Measurements from ENCODE around the gene UBR3. TPM values are rescaled to one million over a fixed set of nuclear protein-coding genes. Genes with fewer than 3 reads are reported as not detected.

The UBR3 gene
- total RNA-seq, 1 experiment from 2014 or later, result 24.9 TPM

DNA sequence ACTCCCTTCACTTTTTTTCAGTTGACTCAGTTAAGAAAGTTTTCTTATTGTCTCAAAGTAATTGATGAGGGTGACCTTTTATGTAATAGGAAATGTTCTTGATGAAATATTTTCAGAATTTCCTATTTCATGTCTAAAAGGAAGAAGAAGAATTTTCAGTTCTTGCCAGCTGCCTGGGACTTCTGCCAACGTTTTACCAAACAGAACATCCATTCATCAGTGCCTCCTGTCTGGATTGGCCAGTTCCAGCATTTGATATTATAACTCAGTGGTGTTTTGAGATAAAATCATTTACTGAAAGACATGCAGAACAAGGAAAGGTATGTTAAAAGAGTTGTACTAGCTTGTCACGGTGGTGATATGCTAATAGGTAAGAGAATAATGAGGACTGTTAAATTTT, 246.0 kb downstream of the UBR3 start:
- in situ Hi-C loops (cut with HindIII; ENCODE audit: low sequenced_read_pairs), result no loop called here

DNA sequence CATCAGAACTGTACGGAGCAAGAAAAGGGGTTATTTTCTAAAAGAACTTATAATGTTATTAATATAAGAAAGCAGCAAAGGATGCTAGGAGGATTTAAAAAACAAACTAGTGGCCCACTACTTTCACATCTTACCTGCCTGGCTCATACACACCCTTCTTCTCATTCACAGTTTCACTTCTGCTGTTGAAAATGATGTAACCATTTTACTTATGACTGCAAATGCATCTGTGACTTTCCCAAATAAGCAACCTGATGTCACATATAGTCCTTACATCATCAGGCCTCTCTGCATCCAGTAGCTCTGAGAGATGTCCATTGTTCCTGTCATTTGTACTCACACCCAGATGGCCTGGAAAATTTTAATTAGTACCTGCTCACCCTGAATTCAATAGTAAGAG, 248.9 kb downstream of the UBR3 start:
- no peak for DNase-seq (ENCODE audit: low spot score)
- in situ Hi-C loops (cut with HindIII; ENCODE audit: low sequenced_read_pairs), result no loop called here

More for the DNA sequence above, 246.0 kb downstream of the UBR3 start:
- DNase-seq (ENCODE audit: low spot score), result peak; percentile 50

DNA sequence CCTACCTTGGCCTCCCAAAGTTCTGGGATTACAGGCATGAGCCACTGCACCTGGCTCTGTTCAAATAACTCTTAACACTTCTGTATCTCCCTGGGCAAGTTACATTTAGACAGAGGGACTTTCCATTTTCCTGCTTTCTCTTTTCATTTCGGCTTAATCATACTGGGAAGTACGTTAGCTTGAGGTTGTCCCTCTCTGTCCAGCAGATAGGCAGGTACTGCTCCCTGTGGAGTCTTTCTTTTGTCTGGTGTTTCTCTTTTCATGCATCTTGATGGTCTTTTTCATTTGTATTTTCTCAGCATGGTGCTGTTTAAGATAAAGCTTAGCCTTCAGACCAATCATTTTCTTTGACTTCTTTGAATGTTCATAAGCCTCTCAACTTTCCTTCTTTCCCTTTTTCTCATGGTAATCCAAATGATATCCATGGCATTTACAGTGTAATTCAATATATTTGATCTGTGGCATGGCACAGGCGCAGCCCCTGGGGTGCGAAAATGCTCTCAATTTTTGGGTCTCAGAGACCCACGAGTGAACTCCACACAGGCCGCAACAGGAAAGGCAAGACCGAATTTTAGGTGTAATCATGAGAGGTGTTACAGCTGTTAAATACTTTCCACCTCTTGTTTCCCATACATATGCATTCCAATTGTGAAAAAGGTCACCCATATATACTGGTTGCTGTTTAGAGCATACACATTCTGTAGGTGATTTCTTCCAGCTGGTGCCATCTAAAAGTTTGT, 250.7 kb downstream of the UBR3 start:
- no peak for DNase-seq (ENCODE audit: low spot score)
- in situ Hi-C loops (cut with HindIII; ENCODE audit: low sequenced_read_pairs), result no loop called here

DNA sequence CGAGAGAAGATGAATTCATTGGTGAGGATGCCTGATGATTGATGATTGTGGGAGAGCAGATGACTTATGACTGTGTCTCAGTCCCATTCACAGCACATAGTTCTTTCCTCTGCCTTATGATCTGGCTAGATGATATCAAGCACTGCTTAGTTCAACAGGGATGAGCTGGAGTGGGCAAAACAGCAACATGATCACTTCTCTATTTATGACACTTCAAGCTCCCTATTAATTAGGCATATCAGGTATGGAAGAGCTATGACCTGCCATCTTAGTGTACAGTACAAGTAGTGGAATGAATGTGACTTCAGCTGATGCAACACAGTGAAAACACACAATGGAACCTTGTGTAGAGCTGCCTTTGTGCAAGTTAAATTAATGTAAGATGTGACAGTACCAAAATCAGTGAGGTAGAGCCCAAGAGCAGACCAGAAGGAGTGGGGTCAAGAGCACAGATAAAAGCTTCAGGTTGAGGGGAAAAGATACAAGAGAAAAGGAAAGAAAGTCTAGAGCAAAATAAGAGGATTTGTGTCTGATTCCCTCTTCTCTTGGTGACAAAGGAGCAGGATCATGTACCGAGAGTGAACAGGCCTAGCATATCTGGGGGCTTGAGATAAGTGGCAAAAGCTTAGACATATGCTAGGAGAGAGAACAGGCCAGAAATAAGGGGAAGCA, 257.7 kb downstream of the UBR3 start:
- DNase-seq (ENCODE audit: low spot score), result no peak
- in situ Hi-C loops (cut with HindIII; ENCODE audit: low sequenced_read_pairs), result no loop called here

DNA sequence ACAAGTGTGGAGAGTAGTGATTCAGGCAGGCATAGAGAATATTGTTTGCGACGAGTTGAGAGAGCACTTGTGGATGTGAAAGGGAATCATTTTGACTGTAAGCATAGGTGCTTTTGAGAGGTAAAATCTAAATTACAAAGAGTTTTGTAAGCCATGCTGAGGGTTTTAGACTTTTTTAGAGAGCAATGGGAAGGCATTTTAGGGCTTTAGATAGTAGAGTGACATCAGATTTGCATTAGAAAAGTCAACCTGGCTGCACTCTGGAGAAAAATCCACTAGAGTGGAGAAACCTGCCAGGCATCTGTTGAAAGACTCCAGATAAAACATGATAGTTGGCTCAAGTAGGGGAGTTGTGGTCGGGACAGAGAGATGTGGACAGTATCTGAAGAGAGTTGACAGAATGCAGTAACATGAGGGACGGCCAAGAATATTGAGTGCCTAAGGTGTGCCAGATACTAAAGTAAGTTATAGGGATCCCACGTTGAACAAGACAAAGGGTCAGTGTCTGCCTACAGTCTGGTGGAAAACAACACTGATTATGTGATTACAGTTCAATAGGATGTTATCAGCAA, 258.9 kb downstream of the UBR3 start:
- in situ Hi-C loops (cut with HindIII; ENCODE audit: low sequenced_read_pairs), result no loop called here

DNA sequence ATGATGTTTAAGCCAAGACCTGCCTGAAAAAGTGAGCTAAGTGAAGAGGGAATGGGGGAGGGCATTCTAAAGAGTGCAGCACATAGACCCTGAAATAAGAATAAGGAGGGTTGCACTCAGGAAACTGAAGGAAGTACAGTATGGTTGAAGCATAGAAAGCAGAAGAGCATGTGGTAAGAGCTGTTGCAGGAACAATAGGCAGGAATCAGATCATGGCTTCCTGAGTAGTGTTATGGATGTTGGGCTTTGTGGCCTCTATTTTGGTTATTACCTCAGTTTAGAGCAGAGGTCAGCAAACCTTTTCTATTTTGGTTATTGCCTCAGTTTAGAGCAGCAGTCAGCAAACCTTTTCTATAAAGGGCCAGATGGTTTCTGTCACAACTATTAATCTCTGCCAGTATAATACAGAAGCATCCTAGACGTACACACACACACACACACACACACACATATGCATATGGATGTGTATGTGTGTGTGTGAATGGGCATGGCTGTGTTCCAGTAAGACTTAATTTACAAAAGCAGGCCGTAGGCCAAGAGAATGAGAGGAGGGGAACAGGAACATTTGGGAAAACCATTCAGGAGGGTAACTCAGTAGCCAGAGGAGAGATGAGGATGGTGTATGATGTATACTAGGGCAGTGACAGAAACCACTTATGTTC, 259.6 kb downstream of the UBR3 start:
- no peak for DNase-seq (ENCODE audit: low spot score)
- in situ Hi-C loops (cut with HindIII; ENCODE audit: low sequenced_read_pairs), result no loop called here

More for the DNA sequence above, 258.9 kb downstream of the UBR3 start:
- no peak for DNase-seq (ENCODE audit: low spot score)

DNA sequence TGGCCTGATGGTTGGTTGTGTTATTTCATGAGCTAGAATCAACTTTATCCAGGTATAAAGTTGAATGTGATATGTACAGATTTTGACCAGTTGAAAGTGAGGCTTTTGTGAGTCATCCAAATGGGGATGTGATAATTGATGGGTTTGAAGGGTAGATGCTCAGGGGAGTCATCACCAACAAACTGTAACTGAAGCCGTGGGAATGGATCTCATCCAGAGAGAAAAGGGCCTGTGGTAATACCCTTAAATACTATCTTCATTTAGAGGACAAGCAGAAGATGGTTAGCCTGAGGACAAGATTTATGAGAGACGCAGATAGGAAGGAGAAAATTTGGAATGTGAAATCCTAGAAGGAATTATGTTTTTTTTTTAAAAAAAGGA, 260.1 kb downstream of the UBR3 start:
- no peak for DNase-seq (ENCODE audit: low spot score)
- in situ Hi-C loops (cut with HindIII; ENCODE audit: low sequenced_read_pairs), result no loop called here

DNA sequence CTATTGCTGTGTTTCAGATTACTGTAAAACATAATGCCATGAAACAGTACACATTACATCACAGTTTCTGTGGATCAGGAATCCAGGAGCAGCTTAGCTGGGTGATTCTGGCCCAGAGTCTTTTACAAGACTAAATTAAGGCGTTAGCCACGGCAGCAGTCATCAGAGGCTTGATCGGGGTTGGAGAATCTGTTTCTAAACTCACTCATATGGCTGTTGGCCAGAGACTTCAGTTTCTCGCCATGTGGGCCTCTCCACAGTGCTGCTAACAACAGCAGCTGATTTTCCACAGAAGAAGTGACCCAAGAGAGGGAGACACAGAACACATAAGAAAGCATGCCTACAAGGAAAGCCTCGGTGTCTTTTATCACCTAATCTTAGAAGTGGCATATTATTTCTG, 261.5 kb downstream of the UBR3 start:
- in situ Hi-C loops (cut with HindIII; ENCODE audit: low sequenced_read_pairs), result no loop called here
- DNase-seq (ENCODE audit: low spot score), result peak; percentile 44

DNA sequence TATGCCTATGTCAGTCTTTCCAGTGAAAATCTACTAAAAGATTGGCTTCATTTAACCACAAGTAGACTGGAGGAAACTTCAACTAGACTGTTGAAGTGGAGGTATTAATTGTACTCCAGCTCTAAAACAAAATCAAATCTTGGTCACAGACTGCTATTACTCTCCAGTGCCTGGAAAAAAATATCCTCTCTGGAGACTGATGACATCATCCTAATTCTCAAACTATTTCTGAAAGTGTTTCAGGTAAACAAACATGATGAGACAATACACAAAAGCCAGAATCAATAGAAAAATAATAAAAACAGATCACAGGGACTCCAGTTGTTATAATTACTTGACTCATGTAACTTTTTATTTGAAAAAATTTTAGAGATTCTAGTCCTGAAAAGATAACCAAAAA, 263.0 kb downstream of the UBR3 start:
- no peak for DNase-seq (ENCODE audit: low spot score)
- in situ Hi-C loops (cut with HindIII; ENCODE audit: low sequenced_read_pairs), result no loop called here

DNA sequence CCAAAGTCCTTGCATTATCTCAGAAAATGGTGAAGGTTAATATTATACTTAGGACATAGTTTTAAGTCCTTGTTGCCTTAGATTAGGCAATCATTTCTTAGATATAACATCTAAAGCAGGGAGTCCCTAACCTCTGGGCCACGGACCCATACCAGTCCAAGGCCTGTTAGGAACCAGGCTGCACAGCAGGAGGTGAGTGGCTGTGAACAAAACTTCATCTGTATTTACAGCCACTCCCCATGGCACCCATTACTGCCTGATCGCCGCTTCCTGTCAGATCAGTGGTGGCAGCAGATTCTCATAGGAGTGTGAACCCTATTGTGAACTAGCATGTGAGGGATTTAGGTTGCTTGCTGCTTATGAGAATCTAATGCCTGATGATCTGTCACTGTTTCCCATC, 264.2 kb downstream of the UBR3 start:
- in situ Hi-C loops (cut with HindIII; ENCODE audit: low sequenced_read_pairs), result no loop called here
- no peak for DNase-seq (ENCODE audit: low spot score)

DNA sequence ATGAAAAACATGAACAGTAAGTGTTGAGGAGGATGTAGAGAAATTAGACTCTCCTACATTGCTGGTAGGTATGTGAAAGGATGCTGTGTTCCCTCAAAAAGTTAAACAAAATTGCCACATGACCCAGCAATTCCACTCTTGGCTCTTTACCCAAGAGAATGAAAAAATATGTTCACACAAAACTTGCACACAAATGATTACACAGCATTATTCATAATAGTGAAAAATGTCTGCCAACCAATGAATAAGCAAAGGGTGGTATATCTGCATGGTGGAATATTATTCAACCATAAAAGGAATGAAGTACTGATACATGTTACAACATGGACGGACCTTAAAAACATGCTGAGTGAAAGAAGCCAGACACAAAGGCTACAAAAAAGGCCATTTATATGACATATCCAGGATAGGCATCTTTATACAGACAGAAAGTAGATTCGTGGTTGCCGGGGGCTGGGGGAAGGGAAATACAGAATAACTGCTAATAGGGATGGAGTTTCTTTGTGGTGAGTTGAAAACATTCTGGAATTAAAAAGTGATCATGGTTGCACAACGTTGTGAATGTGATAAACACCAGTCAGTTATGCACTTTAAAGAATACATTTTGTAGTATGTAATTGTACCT, 265.3 kb downstream of the UBR3 start:
- no peak for DNase-seq (ENCODE audit: low spot score)
- in situ Hi-C loops (cut with HindIII; ENCODE audit: low sequenced_read_pairs), result no loop called here

DNA sequence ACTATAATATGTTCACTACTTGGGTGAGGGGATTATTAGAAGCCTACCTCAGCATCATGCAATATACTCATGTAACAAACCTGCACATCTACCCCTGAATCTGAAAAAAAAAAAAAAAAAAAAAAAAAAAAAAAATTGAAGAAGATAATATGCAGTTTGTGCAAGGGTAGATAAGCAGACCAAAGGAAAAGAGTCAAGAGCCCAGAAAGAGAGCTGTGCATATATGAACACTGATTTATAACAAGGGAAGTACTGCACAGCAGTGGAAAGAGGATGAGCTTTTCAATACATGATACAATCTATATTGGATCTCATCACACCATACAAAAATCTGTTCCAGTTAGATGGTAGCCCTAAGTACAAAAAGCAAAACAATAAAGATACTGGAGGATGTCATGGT, 268.1 kb downstream of the UBR3 start:
- DNase-seq (ENCODE audit: low spot score), result no peak
- in situ Hi-C loops (cut with HindIII; ENCODE audit: low sequenced_read_pairs), result no loop called here

DNA sequence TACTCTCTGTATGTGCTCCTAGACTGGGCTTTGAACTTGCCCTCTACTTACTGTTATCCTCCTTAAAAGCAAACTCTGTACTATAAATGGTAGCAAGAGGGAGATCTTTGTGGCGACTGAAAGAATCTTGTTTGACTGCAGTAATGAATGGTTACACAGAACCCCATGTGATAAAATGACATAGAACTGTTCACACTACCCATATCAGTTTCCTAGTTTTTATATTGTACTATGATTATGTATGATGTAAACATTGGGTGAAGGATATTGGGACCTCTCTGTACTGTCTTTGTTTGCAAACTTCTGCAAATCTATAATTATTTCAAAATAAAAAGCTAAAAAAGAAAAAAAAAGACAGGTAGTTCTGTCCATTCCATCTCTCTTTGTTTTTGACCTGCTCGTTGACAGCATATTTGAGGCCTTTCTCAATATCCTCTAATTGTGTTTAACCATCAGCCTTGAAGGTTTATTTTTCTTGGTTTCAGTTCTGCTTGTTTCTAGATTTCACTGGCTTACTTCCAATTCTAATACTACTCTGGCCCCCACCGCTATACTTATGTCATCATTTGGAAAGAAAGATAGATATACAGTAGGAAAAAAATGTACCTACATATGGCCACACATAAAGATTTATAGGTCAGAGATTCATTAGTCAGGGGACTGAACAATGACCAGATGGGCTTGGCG, 271.5 kb downstream of the UBR3 start:
- DNase-seq (ENCODE audit: low spot score), result no peak
- in situ Hi-C loops (cut with HindIII; ENCODE audit: low sequenced_read_pairs), result no loop called here

DNA sequence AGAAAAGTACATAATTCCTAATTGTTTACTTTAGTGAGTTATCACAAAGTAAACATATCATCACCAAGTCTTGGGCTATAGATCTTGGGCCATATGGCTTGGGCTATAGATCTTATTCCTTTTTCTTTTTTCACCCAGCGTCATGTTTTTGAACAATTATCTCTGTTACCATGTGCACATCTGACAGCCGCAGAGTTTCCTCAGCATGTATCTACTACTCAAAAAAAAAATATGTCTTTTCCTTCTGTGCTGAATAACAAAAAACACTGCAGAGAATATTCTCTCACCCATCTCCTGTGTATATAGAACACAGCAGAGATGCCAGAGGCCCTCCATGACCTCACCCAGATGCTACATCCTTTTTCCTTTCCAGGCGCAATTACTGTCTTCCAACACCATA, 274.5 kb downstream of the UBR3 start:
- in situ Hi-C loops (cut with HindIII; ENCODE audit: low sequenced_read_pairs), result no loop called here
- DNase-seq (ENCODE audit: low spot score), result no peak

DNA sequence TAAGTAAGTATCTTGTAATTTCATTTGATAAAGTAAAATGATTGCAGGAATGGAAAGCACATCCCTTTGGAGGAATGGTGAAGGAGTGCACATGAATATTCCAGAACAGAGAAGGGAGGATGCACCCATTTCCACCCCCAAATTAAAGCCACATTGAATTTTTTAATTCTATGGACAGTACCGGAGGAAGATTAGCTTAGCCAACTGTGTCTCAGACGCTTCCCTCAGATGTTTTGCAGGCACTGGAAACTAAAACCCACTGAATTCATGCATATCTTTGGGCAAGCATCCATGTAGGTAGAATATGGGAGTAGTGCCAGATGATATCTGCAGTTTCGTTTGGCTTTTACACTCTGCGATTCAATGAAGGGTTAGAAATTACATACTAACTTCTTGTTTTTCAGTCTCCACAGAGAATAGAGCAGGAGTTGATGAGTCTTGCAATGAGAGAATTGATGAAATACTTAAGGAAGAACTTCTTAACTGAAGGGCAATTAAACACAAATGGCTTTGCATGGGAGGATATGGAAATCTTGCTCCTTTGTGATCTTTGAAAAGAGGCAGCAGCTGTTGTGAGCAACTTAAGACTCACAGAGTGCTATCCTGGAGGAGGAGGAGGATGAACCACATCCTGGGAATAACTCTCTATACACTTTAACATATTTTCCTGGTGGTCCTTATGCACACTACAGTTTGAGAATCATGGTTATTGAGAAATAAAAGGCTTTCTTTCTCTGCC, 279.0 kb downstream of the UBR3 start:
- DNase-seq (ENCODE audit: low spot score), result no peak
- in situ Hi-C loops (cut with HindIII; ENCODE audit: low sequenced_read_pairs), result no loop called here

DNA sequence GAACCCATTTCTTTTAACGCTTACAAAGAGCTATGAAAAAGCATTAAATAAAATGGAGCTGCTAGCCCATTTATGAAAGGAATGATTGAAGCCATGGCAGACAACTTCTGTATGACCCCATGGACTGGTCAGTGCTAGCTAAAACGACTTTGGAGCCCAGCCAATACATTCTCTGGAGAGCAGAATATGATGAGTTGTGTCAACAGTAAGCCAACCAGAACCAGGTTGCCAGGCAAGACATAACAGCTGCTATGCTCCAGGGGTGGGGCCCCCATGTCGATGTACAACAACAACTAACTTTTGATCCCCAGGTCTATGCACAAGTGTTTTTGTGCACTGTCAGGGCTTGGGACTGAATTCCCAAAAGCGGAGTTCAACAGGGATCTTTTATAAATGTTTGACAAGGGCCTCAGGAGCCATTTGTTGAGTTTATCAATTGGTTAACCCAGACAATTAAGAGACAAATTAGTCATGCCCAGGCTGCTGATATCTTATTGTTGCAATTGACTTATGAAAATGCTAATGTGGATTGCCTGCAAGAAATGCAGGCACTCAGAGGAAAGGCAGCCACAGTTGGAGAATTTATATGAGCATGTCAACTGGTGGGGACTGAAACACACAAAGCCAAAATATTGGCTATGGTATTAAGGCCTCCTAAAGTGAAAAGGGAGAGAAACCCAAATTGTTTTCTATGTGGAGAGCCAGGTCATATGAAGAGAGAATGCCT, 286.1 kb downstream of the UBR3 start:
- in situ Hi-C loops (cut with HindIII; ENCODE audit: low sequenced_read_pairs), result no loop called here
- DNase-seq (ENCODE audit: low spot score), result no peak

DNA sequence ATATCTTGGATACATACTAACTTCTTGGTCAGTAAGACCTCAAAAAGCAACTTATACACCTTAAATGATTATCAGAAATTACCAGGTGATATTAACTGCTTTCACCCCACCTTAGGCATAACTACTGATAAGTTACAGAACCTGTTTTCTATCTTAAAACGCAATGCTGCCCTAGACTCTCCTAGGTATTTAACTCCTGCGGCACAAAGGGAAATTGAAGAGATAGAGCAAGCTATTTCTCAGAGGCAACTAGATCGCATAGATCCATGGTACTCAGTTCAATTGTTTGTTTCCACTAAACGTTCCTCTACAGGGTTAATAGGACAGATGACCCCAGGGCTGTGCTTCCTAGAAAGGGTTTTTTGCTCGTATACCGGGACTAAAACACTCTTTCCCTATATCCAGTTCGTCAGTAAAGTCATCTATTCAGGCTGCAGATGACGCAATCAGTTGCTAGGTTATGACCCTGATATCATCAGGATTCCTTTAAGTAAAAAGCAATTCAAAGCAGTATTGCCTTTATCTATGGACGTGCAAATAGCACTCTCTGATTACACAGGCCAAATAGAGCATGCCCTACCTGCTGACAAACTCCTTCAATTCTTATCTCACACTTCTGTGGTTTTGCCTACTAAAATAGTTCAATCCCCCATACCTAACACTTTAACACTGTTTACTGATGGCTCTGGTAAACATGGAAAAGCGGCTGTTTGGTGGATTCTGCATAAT, 288.4 kb downstream of the UBR3 start:
- DNase-seq (ENCODE audit: low spot score), result no peak
- in situ Hi-C loops (cut with HindIII; ENCODE audit: low sequenced_read_pairs), result no loop called here
